ENCODE data around the gene RNF212.
"Not testable (repeated sequence)": the region's sequence is repeated elsewhere in the genome, so short reads cannot be mapped to it uniquely, and the experiment has no call there.

RNF212 gene

GRCh38 chr4:1062419-1062818, 50.9 kb downstream of the RNF212 start:
- no peak for DNase-seq

GRCh38 chr4:1061760-1062159, 51.6 kb downstream of the RNF212 start:
- DNase-seq: no peak

GRCh38 chr4:1061056-1061700, 52.2 kb downstream of the RNF212 start:
- no peak for DNase-seq

- no peak for DNase-seq
Observed at GRCh38 chr4:1060621-1061020, 52.7 kb downstream of the RNF212 start.

- DNase-seq: no peak
Observed at GRCh38 chr4:1060121-1060520, 53.2 kb downstream of the RNF212 start.

- no peak for DNase-seq
Observed at GRCh38 chr4:1058997-1059665, 54.2 kb downstream of the RNF212 start.

- no peak for DNase-seq
Observed at GRCh38 chr4:1058198-1058996, 55.0 kb downstream of the RNF212 start.

- no peak for DNase-seq
Observed at GRCh38 chr4:1057403-1057745, 56.0 kb downstream of the RNF212 start.

GRCh38 chr4:1056671-1057402, 56.5 kb downstream of the RNF212 start:
- no peak for DNase-seq

- peak; percentile 69 for DNase-seq
Observed at GRCh38 chr4:1055721-1056590, 57.4 kb downstream of the RNF212 start.

GRCh38 chr4:1055243-1055701, 58.1 kb downstream of the RNF212 start:
- DNase-seq: not testable (repeated sequence)

GRCh38 chr4:1054696-1055242, 58.6 kb downstream of the RNF212 start:
- not testable (repeated sequence) for DNase-seq

GRCh38 chr4:1053891-1054290, 59.5 kb downstream of the RNF212 start:
- DNase-seq: not testable (repeated sequence)

- no peak for DNase-seq
Observed at GRCh38 chr4:1053080-1053661, 60.2 kb downstream of the RNF212 start.

- DNase-seq: no peak
Observed at GRCh38 chr4:1052231-1052671, 61.1 kb downstream of the RNF212 start.

- no peak for DNase-seq
Observed at GRCh38 chr4:1051472-1051871, 61.9 kb downstream of the RNF212 start.

- DNase-seq: no peak
Observed at GRCh38 chr4:1050486-1051213, 62.7 kb downstream of the RNF212 start.

GRCh38 chr4:1049591-1049905, 63.8 kb downstream of the RNF212 start:
- no peak for DNase-seq

- no peak for DNase-seq
Observed at GRCh38 chr4:1048773-1049590, 64.4 kb downstream of the RNF212 start.

All from stimulated activated CD4-positive, alpha-beta T cell treated with anti-CD3 and anti-CD28 coated beads, Interleukin-12 subunit alpha, Interleukin-12 subunit beta, amount 100 ng/mL, for 4 hours (primary cell).